ENCODE data around the gene FANCL. TPM values are rescaled to one million over a fixed set of nuclear protein-coding genes. Genes with fewer than 3 reads are reported as not detected.
"Not testable (repeated sequence)": the region's sequence is repeated elsewhere in the genome, so short reads cannot be mapped to it uniquely, and the experiment has no call there.

FANCL gene
- 10 to 100 TPM in 1 of 2 donors, 1 to 10 TPM in 1; 8.9 to 13.2 TPM for total RNA-seq

DNA sequence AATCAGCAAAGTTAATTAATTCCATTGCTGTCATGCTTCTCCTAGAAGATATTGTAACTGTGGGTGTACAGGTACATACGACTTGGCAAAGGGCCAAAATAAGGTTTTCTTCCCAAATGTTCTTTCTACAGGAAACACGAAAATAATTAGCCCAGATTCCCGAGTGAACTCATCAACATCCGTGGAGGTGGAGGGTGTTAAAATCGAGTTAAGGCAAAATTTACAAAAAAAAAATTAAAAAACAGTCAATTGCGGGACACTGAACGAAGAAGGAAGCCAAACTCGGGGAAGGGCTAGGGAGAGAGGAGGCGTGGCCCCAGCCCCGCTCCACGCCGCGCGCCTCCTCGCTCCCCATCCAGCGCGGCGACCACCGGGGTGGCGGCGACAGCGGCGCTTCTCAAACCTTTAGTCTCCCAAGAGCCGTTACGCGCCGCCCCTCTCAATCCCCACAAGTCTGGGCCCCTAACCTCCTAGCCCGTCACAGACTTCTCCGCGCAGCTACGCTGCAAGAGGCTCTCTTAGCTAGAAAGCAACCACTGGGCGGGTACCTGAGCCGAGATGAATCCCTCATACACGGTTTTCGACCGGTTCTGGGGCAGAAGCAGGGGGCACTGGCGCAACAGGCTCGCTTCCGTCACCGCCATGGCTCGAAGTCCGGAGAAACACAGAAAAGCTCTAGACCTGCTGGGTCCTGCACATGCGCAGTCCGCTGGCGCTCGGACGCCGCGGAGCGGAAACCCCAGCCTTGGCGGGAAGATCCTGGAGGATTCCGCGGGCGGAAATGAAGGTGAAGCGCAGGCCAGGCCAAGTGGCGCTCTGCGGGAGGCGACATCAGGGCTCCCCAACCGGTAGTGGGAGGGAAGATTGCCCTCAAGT, at the start of gene FANCL:
Gene FANCL, minus strand, starts transcription at position 656 of the 876 bp plus-strand sequence. Its CDS starts 12 bp downstream, at position 644.
- Mint-ChIP-seq H3K27ac (peak within 1 kb of the TSS; percentile 97), H3K4me1 (ENCODE audit: low read depth) (peaks cover 29% of the 10 kb centered on the region), H3K4me3 (peak within 1 kb of the TSS; percentile 94 to 99), H3K27me3 (ENCODE audit: low read depth) (peaks cover 16% of the 10 kb centered on the region), H3K36me3 (ENCODE audit: insufficient read depth in 2 of 2) (peaks cover 0 to 5% of the 10 kb centered on the region in 2 donors), H3K9me3 (no peaks in the 10 kb centered on the region)
- DNase-seq: peak; percentile 76 to 86
- ATAC-seq (replicated peaks in 1 of 2): peak; percentile 89 to 90

DNA sequence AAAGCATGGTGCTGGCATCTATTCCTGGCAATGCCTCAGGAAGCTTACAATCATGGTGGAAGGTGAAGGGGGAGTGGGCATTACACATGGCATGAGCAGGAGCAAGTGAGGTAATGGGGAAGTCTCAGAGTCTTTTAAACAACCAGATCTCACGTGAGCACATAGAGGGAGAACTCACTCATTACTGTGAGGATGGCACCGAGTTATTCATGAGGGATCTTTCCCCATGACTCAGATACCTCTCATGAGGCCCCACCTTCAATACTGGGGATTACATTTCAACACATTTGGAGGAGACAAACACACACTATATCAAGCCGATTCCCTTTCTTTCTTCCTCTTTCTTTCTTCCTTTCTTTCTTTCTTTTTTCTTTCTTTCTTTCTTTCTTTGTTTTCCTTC, 47.9 kb upstream of the FANCL start:
- peaks cover 0 to 3% of the 10 kb centered on the region in 2 donors for H3K9me3 Mint-ChIP-seq
- no peak overlapping the region for H3K27ac Mint-ChIP-seq
- H3K27me3 Mint-ChIP-seq (ENCODE audit: low read depth): peaks cover 24% of the 10 kb centered on the region
- no peaks in the 10 kb centered on the region for H3K4me1 Mint-ChIP-seq (ENCODE audit: low read depth)
- H3K4me3 Mint-ChIP-seq: no peak overlapping the region
- no peak for DNase-seq
- H3K36me3 Mint-ChIP-seq (ENCODE audit: insufficient read depth in 2 of 2): no peaks in the 10 kb centered on the region
- ATAC-seq (replicated peaks in 1 of 2): no peak

DNA sequence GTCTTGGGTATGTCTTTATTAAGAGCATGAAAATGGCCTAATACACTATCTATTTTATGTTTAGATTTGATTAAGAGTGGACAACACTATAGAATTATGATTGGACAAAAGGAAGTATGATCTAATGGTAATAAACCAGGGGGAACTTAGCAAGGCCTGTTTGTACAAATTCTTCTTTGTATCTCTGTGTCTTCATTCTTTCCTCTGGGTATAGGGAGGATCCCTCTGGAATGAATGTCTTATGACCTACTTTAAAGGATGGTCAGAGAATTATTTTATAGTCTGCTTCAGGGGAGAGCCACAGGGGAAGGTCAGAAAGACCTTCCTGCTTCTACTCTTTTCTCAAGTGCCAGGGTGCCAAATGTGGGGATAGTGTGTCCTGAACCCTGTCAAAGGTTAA, 42.8 kb upstream of the FANCL start:
- Mint-ChIP-seq H3K27ac (no peak overlapping the region), H3K9me3 (peaks cover 0 to 3% of the 10 kb centered on the region in 2 donors), H3K36me3 (ENCODE audit: insufficient read depth in 2 of 2) (no peaks in the 10 kb centered on the region), H3K4me1 (ENCODE audit: low read depth) (no peaks in the 10 kb centered on the region), H3K27me3 (ENCODE audit: low read depth) (peaks cover 3% of the 10 kb centered on the region), H3K4me3 (no peak overlapping the region)
- DNase-seq (no peak), ATAC-seq (replicated peaks in 1 of 2) (no peak)

DNA sequence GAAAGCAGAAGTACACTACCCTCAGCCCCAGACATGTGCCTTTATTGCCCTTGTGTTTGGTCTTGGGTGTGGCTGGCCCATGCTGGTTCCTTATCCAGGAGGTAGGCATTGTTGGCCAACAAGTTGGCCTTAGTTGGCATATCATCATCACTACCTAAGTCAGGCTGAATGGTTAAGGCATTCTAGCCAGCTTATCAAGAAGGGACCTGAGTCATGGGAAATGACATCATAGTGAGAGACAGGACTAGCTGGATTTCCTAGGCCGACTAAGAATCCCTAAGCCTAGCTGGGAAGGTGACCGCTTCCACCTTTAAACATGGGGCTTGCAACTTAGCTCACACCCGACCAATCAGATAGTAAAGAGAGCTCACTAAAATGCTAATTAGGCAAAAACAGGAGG, 34.0 kb upstream of the FANCL start:
- not testable (repeated sequence) for H3K27ac Mint-ChIP-seq; H3K27me3 Mint-ChIP-seq (ENCODE audit: low read depth); ATAC-seq (replicated peaks in 1 of 2); H3K9me3 Mint-ChIP-seq; H3K4me3 Mint-ChIP-seq; H3K4me1 Mint-ChIP-seq (ENCODE audit: low read depth); DNase-seq; H3K36me3 Mint-ChIP-seq (ENCODE audit: insufficient read depth in 2 of 2)

DNA sequence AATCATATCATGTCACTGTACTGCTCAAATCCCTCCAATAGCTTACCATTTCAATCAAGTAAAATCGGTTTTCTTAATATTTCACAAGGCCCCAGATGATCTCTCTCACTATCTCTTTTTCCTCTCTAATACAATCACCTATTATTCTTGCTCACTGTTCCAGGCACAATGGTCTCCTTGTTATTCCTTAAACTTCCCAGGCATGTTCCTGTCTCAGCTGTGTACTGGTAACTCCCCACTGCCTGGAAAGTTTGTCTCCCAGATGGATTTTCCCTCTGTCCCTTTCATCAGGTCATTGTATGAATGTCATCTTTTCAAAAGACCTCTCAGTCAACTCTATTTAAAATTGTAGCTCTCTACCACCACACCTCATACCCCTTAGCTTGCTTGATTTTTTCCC, 30.7 kb upstream of the FANCL start:
- Mint-ChIP-seq H3K4me1 (ENCODE audit: low read depth) (no peaks in the 10 kb centered on the region), H3K4me3 (no peak overlapping the region), H3K9me3 (peaks cover 3 to 4% of the 10 kb centered on the region in 2 donors), H3K27ac (no peak overlapping the region), H3K36me3 (ENCODE audit: insufficient read depth in 2 of 2) (no peaks in the 10 kb centered on the region), H3K27me3 (ENCODE audit: low read depth) (peaks cover 7% of the 10 kb centered on the region)
- ATAC-seq (replicated peaks in 1 of 2): no peak
- DNase-seq: no peak

DNA sequence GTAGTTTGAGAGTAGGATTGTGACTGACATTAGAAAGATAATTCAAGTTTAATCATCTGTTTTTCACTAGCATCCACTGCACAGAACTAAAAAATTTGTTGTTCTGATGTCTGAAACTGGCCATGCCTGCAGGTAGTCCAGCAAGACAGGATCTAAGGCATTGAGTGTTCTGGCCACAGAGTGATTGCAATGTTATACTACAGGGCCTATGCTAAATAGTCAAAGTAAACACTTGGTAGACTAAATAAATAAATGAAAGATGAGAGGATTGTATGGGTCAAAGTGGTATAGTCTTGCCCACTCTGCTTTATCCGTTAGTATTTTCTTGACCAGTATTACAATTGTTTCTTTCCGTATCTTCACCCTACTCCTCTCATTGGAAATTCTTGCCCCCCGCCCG, 27.6 kb upstream of the FANCL start:
- H3K36me3 Mint-ChIP-seq (ENCODE audit: insufficient read depth in 2 of 2): no peaks in the 10 kb centered on the region
- ATAC-seq (replicated peaks in 1 of 2): no peak
- H3K27ac Mint-ChIP-seq: no peak overlapping the region
- H3K4me1 Mint-ChIP-seq (ENCODE audit: low read depth): no peaks in the 10 kb centered on the region
- peaks cover 7% of the 10 kb centered on the region for H3K27me3 Mint-ChIP-seq (ENCODE audit: low read depth)
- no peak overlapping the region for H3K4me3 Mint-ChIP-seq
- H3K9me3 Mint-ChIP-seq: no peaks in the 10 kb centered on the region
- DNase-seq: no peak

DNA sequence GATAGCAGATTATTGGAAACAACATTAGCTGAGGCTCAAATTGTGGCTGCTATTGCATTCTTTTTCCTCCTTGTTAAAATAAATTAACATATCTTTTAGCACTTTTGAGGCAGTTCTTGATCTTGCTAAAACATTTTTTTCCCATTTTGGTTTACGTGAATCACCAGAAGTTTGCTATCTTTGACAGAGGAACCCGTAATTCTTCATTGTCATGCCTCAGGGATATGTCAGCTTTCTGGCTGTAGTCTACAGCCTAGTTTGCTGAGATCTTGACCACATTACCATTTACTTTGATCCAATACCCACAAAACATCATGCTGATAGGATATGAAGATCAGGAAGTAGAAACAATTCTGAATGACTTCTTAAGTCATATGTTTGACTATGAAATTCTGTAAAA, 25.1 kb upstream of the FANCL start:
- ATAC-seq (replicated peaks in 1 of 2) (no peak), DNase-seq (no peak)
- H3K36me3 Mint-ChIP-seq (ENCODE audit: insufficient read depth in 2 of 2): peaks cover 0 to 4% of the 10 kb centered on the region in 2 donors
- peaks cover 0 to 2% of the 10 kb centered on the region in 2 donors for H3K9me3 Mint-ChIP-seq
- no peak overlapping the region for H3K27ac Mint-ChIP-seq
- H3K4me3 Mint-ChIP-seq: no peak overlapping the region
- H3K4me1 Mint-ChIP-seq (ENCODE audit: low read depth): no peaks in the 10 kb centered on the region
- H3K27me3 Mint-ChIP-seq (ENCODE audit: low read depth): no peaks in the 10 kb centered on the region

DNA sequence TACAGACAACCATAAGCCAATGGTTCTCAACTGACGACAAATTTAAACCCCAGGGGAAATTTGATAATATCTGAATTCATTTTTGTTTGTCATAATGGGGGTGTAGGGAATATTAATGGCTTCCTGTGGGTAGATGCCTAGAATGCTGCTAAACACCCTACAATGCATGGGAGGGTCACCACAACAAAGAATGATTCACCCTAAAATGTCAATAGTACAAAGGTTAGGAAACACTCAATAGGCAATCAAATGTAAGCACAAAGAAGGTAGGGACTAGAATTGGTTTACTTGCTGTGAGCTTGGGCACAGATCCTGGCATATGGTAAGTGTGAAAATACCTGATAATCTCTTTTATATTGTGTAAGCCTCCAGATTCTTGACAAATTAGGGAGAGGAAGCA, 20.1 kb upstream of the FANCL start:
- no peak for DNase-seq
- Mint-ChIP-seq H3K36me3 (ENCODE audit: insufficient read depth in 2 of 2) (peaks cover 8 to 9% of the 10 kb centered on the region in 2 donors), H3K27me3 (ENCODE audit: low read depth) (peaks cover 9% of the 10 kb centered on the region), H3K4me1 (ENCODE audit: low read depth) (peaks cover 6% of the 10 kb centered on the region), H3K4me3 (no peak overlapping the region), H3K27ac (no peak overlapping the region), H3K9me3 (peaks cover 4 to 14% of the 10 kb centered on the region in 2 donors)
- no peak for ATAC-seq (replicated peaks in 1 of 2)

DNA sequence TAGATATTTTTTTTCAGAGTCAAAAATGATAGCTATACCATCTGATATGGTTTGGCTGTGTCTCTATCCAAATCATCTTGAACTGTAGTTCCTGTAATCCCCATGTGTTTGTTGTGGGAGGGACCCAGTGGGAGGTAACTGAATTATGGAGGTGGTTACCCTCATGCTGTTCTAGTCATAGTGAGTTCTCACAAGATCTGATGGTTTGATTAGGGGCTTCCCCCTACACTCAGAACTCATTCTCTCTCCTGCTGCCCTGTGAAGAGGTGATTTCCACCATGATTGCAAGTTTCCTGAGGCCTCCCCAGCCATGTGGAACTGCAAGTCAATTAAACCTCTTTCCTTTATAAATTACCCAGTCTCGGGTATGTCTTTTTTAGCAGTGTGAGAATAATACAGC, 17.3 kb upstream of the FANCL start:
- H3K27me3 Mint-ChIP-seq (ENCODE audit: low read depth): peaks cover 16% of the 10 kb centered on the region
- not testable (repeated sequence) for H3K4me3 Mint-ChIP-seq; H3K36me3 Mint-ChIP-seq (ENCODE audit: insufficient read depth in 2 of 2); H3K4me1 Mint-ChIP-seq (ENCODE audit: low read depth)
- peak; percentile 98 to 99 for ATAC-seq (replicated peaks in 1 of 2)
- H3K9me3 Mint-ChIP-seq: peaks cover 4 to 14% of the 10 kb centered on the region in 2 donors
- peak; percentile 35 to 49 for DNase-seq
- H3K27ac Mint-ChIP-seq: peak overlapping the region; percentile 9

DNA sequence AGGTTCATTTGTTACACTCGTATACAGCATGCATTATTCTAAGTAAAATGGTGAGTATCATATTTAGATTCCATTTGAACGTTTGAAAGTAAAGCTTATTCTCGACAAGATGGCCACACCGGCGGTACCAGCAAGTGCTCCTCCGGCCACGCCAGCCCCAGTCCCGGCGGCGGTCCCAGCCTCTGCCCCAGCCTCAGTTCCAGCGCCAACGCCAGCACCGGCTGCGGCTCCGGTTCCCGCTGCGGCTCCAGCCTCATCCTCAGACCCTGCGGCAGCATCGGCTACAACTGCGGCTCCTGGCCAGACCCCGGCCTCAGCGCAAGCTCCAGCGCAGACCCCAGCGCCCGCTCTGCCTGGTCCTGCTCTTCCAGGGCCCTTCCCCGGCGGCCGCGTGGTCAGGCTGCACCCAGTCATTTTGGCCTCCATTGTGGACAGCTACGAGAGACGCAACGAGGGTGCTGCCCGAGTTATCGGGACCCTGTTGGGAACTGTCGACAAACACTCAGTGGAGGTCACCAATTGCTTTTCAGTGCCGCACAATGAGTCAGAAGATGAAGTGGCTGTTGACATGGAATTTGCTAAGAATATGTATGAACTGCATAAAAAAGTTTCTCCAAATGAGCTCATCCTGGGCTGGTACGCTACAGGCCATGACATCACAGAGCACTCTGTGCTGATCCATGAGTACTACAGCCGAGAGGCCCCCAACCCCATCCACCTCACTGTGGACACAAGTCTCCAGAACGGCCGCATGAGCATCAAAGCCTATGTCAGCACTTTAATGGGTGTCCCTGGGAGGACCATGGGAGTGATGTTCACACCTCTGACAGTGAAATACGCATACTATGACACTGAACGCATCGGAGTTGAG, 10.4 kb upstream of the FANCL start:
- not testable (repeated sequence) for DNase-seq; H3K27ac Mint-ChIP-seq; H3K4me1 Mint-ChIP-seq (ENCODE audit: low read depth); ATAC-seq (replicated peaks in 1 of 2); H3K36me3 Mint-ChIP-seq (ENCODE audit: insufficient read depth in 2 of 2); H3K9me3 Mint-ChIP-seq; H3K4me3 Mint-ChIP-seq
- peaks cover 11% of the 10 kb centered on the region for H3K27me3 Mint-ChIP-seq (ENCODE audit: low read depth)

DNA sequence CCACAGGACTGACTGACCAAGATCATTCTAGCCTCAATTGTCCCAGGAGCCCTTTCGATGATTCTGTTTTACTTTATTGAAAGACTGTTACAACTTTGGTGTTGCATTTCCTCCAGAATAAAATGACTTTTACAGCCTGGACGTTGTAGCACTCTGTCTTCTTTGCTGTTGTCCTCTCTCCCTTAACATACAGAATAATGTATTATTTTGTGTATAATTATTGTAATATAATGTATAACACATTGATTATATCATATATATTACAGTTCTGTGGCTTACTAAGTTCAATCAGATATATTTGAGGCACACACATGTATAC, 380 bp upstream of the FANCL start:
- Mint-ChIP-seq H3K9me3 (no peaks in the 10 kb centered on the region), H3K4me3 (peak overlapping the region; percentile 94 to 99), H3K27me3 (ENCODE audit: low read depth) (peaks cover 16% of the 10 kb centered on the region), H3K27ac (peak overlapping the region; percentile 97), H3K4me1 (ENCODE audit: low read depth) (peaks cover 26% of the 10 kb centered on the region), H3K36me3 (ENCODE audit: insufficient read depth in 2 of 2) (peaks cover 0 to 5% of the 10 kb centered on the region in 2 donors)
- DNase-seq (no peak), ATAC-seq (replicated peaks in 1 of 2) (no peak)

DNA sequence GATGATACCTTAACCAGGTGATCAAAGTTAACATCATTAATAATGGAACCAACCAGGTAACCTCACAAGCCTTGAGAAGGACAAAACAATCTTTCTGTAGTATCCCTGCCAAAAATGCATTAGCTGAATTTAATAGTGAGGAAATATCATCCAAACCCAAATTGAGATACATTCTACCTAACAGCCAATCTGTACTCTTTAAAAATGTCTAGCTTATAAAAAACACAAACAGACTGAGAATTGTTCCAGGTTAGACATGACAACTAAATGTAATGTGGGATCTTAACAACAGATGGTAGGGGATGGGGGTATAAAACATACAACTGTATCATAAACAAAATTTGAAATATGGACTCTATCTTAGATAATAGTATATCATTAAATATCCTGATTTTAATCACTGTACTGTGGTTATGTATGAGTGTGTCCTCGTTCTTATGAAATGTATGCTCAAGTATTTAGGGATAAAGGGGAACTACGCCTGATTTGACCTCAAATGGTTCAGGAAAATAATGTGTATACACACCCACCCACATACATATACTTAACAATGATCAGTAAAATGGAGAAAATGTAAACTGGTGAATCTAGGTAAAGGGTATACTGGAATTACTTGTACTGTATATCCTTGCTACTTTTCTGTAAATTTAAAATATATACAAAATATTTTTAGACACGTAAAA, 1.7 kb downstream of the FANCL start:
- H3K36me3 Mint-ChIP-seq (ENCODE audit: insufficient read depth in 2 of 2): peaks cover 2 to 5% of the 10 kb centered on the region in 2 donors
- H3K27me3 Mint-ChIP-seq (ENCODE audit: low read depth): peaks cover 16% of the 10 kb centered on the region
- peak overlapping the region; percentile 38 for H3K27ac Mint-ChIP-seq
- DNase-seq (no peak), ATAC-seq (replicated peaks in 1 of 2) (no peak)
- peak overlapping the region in 1 of 2 donors; percentile 71 for H3K4me3 Mint-ChIP-seq
- H3K9me3 Mint-ChIP-seq: no peaks in the 10 kb centered on the region
- H3K4me1 Mint-ChIP-seq (ENCODE audit: low read depth): peaks cover 35% of the 10 kb centered on the region

DNA sequence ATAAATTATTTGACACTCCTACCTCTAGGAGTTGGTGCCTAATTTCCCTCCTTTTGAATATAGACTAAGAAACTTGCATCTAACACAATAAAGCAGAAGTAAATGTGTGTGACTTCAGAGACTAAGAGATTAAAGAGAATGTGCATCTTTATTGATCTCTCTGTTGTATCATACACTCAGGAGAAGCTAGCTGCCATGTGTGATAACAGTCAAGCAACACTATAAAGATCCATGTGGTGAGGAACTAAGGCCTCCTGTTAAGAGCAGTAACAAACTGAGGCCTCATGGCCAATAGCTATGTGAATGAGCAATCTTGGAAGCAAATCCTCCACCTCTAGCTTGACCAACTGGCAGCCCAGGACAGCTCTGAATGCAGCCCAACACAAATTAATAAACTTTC, 3.4 kb downstream of the FANCL start:
- Mint-ChIP-seq H3K4me1 (ENCODE audit: low read depth) (peaks cover 35% of the 10 kb centered on the region), H3K27me3 (ENCODE audit: low read depth) (peaks cover 6% of the 10 kb centered on the region), H3K36me3 (ENCODE audit: insufficient read depth in 2 of 2) (peaks cover 2 to 5% of the 10 kb centered on the region in 2 donors), H3K27ac (no peak overlapping the region), H3K9me3 (no peaks in the 10 kb centered on the region), H3K4me3 (peak overlapping the region in 1 of 2 donors; percentile 58)
- no peak for DNase-seq
- ATAC-seq (replicated peaks in 1 of 2): no peak
